Dedifferentiated amniotic fluid mesenchymal stem cell (primary cell): ENCODE results near the gene CPNE8.
"Not testable (repeated sequence)": the region's sequence is repeated elsewhere in the genome, so short reads cannot be mapped to it uniquely, and the experiment has no call there.

Experiments used
- DNase-seq: peaks from one replicate; pipeline ENCODE4 v3.0.0-alpha.2; 2016; ENCODE audit errors: extremely low spot score

Gene CPNE8

DNA sequence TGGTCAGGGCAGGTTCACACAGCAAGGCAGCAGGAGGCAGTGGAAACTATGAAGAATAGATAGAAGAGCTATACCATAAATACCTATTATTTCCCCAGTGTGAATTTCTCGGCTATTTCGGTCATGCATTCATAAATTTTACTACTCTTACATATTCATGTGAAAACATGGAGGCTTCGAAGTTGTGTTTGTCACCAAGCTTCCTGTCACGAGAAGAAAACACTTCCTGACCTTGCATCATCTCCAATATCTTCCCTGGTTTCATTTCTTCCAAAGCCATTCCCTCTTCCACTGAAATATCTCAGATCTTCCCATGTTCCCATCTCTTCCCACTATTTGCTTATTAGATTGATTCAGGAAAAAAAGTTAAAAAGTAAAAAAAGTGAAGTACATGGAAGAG is 80.4 kb downstream of the CPNE8 start:
- DNase-seq, result no peak

DNA sequence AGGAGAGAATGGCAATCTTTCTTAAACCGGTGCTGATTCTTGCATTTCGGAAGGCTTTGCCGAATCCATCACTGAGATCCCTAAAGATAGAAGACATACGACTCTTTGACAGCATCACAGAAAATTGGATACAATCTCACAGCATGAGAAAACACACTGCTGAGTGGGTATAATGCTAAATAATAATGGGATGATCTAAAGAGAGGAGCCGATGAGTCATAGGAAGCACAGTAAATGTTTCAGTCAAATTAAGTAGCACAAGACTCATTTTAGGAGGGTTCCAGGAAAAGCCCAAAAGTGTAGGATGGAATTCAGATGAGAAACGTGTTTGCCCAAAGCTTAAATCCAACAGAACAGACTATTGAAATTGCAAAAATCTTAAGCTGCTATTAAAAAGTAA is 81.7 kb downstream of the CPNE8 start:
- DNase-seq, result no peak

DNA sequence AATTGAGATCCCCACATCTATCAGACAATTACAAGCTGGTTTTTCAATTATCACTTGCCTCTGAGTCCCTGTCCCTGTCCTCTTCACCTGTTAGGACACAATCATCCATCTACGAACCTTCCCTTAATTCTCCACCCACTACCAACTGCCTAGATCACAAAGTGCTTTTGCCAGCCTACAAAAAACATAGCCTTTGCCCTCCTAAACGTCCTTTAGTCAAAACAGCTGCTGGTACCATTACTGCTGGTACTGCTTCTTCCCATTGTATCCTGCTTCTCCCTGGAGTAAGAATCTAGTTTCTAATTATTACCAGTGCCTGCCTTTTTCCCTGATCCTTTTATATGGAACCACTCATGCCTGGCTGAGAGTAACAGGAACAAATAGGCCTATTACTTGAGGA is 82.1 kb downstream of the CPNE8 start:
- DNase-seq, result no peak

GRCh38 chr12:38817942-38818341 is 87.4 kb downstream of the CPNE8 start:
- no peak for DNase-seq

- no peak for DNase-seq
Measured at GRCh38 chr12:38813923-38814322, 91.5 kb downstream of the CPNE8 start.

- DNase-seq, result no peak
Measured at GRCh38 chr12:38811814-38812356, 93.5 kb downstream of the CPNE8 start.

DNA sequence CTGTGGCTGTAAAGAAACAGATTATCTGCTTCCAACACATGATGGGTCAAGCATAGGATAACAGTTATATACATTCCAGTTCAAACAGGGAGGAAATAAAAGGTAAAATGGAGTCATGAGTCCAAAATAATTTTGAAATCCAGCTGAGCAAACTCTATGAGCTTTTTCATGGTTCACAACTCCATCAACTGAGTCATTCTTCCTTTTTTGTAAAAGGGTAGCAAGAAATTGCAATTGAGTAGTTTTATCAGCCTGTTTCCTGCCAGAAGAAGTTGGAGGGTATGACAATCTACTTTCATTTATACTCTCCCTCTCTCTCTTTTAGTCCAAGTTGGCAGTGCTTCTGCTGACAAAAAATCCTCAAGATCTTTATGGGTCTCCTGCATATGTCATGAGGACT is 95.6 kb downstream of the CPNE8 start:
- DNase-seq, result no peak

DNA sequence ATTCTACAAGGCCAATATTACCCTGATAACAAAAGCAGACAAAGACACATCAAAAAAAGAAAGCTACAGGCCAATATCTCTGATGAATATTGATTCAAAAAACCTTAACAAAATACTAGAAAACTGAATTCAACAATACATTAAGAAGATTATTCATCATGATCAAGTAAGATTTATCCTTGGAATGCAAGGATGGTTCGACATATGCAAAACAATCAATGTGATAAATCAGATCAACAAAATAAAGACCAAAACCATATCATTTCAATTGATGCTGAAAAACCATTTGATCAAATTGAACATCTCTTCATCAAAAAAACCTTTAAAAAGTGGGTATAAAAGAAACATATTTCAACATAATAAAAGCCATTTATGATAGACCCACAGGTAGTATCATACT is 117.3 kb downstream of the CPNE8 start:
- no peak for DNase-seq

- DNase-seq, result no peak
Measured at GRCh38 chr12:38785381-38785780, 120.0 kb downstream of the CPNE8 start.

DNA sequence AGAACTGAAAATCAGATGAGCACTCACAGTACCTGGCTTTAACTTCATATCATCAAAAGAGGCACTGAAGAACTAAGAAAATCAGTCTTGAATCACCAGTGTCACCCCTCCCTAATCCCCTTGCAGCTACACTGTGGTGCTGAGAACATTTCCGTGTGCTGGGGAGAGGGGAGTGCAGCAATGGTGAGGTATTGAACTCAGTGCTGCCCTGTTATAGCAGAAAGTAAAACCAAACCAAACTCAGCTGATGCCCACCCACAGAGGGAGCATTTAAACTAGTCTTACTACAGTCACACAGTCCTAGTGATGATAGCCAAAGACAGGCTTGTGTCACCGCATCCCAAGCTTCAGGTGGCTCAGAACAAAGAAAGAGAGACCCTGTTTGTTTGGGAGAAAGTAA is 122.1 kb downstream of the CPNE8 start:
- DNase-seq, result no peak

DNA sequence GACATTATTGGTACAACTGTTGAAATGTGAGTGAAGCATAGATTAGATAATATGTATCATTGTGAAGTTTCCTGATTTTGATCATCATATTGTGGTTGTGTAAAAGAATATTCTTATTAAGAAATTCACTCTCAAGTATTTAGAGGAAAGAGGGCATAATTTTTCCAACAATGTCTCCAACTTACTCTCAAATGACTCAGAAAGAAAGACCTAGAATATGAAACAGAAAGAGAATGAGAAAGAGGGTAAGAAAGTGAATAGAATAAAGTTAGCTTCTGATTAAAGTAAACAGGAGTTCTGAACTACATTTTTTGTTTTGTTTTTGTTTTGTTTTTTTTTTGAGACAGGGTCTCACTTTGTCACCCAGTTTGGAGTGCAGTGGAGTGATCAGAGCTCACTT is 123.0 kb downstream of the CPNE8 start:
- DNase-seq, result no peak

DNA sequence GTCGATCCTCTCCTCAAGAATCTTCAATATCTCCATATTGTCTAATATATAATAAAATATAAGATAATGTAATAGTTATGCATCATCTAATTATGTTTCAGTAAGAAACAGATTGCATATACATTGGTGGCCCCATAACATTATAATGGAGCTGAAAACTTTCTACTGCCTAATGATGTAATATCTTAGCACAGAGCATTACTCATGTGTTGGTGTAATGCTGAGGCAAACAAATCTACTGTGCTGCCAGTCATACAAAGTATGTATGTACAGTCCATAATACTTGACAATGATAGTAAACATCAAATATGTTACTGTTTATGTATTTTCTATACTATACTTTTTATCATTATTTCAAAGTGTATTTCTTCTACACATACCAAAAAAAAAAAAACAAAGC is 128.7 kb downstream of the CPNE8 start:
- DNase-seq, result no peak

GRCh38 chr12:38775457-38775856 is 129.9 kb downstream of the CPNE8 start:
- DNase-seq, result no peak

DNA sequence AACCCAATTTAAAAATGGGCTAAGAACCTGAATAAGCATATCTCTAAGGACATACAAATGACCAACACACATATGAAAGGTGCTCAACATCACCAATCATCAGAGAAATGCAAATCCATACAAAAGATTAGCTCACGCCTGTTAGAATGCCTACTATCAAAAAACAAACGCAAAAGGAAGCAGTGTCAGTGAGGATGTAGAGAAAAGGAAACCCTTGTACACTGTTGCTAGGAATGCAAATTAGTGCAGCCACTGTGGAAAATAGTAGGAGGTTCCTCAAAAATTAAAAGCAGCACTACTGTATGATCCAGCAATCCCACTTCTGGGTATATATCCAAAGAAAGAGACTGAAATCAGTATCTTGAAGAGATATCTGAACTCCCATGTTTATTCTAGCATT is 133.0 kb downstream of the CPNE8 start:
- DNase-seq, result no peak

DNA sequence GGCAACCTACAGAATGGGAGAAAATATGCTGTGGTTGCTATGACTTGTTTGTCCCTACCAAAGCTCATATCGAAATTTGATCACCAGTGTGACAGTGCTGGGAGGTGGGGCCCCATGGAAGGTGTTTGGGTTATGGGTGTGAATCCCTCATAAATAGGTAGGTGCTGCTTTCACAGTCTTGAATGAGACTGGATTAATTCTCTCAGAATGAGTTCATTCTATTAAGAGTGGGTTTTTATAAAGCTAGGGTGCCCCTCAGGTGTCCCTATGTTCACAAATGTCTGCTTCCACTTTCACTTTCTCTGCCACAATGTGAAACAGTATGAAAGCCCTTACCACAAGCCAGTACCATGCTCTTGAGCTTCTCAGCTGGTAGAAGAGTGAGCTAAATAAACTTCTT is 133.5 kb downstream of the CPNE8 start:
- no peak for DNase-seq

GRCh38 chr12:38761636-38762342 is 143.6 kb downstream of the CPNE8 start:
- no peak for DNase-seq

DNA sequence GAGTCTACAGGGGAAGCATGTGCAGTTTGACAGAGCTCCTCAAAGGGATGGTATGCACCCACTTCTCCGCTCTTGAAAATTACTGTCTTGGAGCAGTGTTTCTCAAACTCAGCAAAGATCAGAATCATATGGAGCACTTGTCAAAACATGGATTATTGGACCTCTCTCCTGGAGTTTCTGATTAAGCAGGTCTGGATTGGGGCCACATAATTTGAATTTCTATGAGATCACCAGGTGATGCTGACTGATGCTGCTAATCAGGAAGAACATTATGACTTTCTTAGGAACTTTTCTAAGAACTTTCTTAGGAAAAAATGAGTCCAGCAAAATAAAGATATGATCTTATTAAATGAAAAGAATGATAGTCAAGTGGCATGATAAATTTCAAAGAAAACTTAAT is 144.3 kb downstream of the CPNE8 start:
- DNase-seq, result no peak

GRCh38 chr12:38759621-38760020 is 145.8 kb downstream of the CPNE8 start:
- no peak for DNase-seq

GRCh38 chr12:38746744-38747143 is 158.6 kb downstream of the CPNE8 start:
- DNase-seq, result no peak

GRCh38 chr12:38745601-38746000 is 159.8 kb downstream of the CPNE8 start:
- DNase-seq, result no peak

GRCh38 chr12:38744041-38744440 is 161.3 kb downstream of the CPNE8 start:
- no peak for DNase-seq

DNA sequence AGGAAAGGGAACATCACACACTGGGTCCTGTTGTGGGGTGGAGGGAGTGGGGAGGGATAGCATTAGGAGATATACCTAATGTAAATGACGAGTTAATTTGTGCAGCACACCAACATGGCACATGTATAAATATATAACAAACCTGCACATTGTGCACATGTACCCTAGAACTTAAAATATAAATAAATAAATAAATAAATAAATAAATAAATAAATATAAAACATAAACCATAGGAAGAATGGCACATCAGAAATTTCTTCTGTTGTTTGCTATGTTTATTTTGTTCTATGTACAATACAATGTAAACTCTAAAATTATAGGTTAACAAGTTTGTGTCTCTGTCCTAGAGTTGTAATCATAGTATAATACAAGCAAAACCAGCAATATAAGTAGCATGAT is 162.9 kb downstream of the CPNE8 start:
- not testable (repeated sequence) for DNase-seq

DNA sequence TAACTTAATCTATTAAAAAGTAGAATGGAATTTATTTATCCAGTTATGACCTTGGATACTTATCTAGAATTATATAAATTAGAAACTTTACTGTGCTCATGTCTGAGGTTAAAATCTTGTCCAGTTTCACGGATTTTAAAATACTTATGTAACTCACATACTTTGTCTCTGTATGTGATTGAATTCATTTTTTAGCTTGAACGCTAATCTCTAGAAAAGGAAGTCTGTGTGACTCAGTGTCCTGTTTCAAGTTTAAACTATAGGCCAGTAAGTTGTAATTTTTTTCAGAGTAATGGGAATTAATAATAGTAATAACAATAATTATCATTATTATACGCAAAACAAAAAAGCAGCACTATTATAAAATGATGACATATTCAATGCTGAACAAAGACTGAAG is 168.6 kb downstream of the CPNE8 start:
- DNase-seq, result no peak

DNA sequence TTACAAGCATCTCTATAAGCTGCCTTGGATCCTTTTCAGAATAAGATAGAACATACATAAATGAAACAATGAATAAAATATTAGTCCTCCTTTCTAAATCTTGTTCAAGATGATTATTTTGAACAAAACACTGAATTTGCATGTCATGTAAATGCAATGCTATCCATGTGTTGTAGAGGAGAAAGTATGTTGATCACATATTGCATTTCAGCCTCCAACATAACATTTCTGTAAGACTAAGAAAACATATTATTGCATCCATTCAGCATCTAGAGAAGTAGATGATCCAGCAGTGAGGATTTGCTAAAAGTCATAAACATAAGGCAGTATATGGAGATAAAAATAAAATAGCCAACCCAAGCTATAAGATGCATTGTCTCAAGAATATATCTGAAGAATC is 172.6 kb downstream of the CPNE8 start:
- DNase-seq, result no peak
